Neural cell (in vitro differentiated cells): ENCODE measurements around the gene OR10W1.

Source experiments
- CTCF ChIP-seq: fragments of 450-650 bp; IDR thresholded peaks from 2 replicates; pipeline ENCODE4 v1.5.1; 2014; ENCODE audit warnings: antibody characterized with exemption, mild to moderate bottlenecking, moderate library complexity; ENCODE audit not compliant: poor library complexity, severe bottlenecking
- POLR2AphosphoS5 ChIP-seq: IDR thresholded peaks from 2 replicates; pipeline ENCODE4 v1.6.1; 2012

- TF ChIP-seq POLR2AphosphoS5, result no peak
- TF ChIP-seq CTCF, result no peak
Observed at GRCh38 chr11:58285483-58286040, 17.5 kb upstream of the OR10W1 start.
